Chondrocyte (in vitro differentiated cells): ENCODE results near the gene MEIKIN. TPM values are rescaled to one million over a fixed set of nuclear protein-coding genes. Genes with fewer than 3 reads are reported as not detected.
"Not testable (repeated sequence)": the region's sequence is repeated elsewhere in the genome, so short reads cannot be mapped to it uniquely, and the experiment has no call there.

Source experiments
- DNase-seq: peaks from one replicate; pipeline ENCODE4 v3.0.0; 2021; ENCODE audit warnings: mixed read lengths, low spot score
- H3K27ac Mint-ChIP-seq: one replicate; pipeline ENCODE4 v1.8.0; 2021; ENCODE audit warnings: mild to moderate bottlenecking, moderate library complexity, mixed read lengths; ENCODE audit not compliant: unreplicated experiment
- H3K27me3 Mint-ChIP-seq: 2 replicates; pipeline ENCODE4 v1.8.0; 2021; ENCODE audit warnings: low read depth, mixed read lengths
- H3K36me3 Mint-ChIP-seq: 2 replicates; pipeline ENCODE4 v1.8.0; 2021; ENCODE audit warnings: low read depth, mixed read lengths
- H3K4me1 Mint-ChIP-seq: 2 replicates; pipeline ENCODE4 v1.8.0; 2021; ENCODE audit warnings: low read depth, mild to moderate bottlenecking, mixed read lengths
- H3K4me3 Mint-ChIP-seq: one replicate; pipeline ENCODE4 v1.8.0; 2021; ENCODE audit warnings: mild to moderate bottlenecking, moderate library complexity, mixed read lengths; ENCODE audit not compliant: unreplicated experiment
- H3K9me3 Mint-ChIP-seq: 2 replicates; pipeline ENCODE4 v1.8.0; 2021; ENCODE audit warnings: low read depth, mixed read lengths
- total RNA-seq: library from RNA; stranded (reverse); gene quantifications from 3 replicates; pipeline ENCODE4 v1.2.1, GENCODE V29; 2021
- TF ChIP-seq, protein P1 (sequence below): fragments of 200-600 bp; sonication (generic); IDR thresholded peaks from 2 replicates; pipeline ENCODE4 v1.5.0; 2021; ENCODE audit warnings: antibody characterized with exemption, mild to moderate bottlenecking, moderate library complexity

MEIKIN gene
- total RNA-seq, 1 donor from 2014 or later: not detected

DNA sequence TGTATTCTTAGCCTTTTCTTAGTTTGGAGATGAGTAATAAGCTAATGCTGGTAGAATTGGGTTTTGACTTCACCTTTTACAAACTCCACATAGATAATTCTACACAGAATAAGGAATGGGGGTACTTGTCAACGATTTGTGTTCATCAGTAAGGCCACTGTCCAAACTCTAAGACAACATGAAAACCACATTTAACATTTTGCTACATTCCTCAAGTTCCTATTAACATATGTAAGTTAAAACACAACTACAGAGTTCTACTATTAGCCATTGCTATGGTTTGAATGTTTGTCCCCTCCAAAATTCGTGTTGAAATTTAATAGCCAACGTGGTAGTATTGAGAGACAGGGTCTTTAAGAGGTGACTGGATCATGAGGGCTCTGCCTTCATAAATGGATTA, 31.9 kb downstream of the MEIKIN start:
- H3K4me3 Mint-ChIP-seq: no peak overlapping the region
- TF ChIP-seq, protein P1, sequence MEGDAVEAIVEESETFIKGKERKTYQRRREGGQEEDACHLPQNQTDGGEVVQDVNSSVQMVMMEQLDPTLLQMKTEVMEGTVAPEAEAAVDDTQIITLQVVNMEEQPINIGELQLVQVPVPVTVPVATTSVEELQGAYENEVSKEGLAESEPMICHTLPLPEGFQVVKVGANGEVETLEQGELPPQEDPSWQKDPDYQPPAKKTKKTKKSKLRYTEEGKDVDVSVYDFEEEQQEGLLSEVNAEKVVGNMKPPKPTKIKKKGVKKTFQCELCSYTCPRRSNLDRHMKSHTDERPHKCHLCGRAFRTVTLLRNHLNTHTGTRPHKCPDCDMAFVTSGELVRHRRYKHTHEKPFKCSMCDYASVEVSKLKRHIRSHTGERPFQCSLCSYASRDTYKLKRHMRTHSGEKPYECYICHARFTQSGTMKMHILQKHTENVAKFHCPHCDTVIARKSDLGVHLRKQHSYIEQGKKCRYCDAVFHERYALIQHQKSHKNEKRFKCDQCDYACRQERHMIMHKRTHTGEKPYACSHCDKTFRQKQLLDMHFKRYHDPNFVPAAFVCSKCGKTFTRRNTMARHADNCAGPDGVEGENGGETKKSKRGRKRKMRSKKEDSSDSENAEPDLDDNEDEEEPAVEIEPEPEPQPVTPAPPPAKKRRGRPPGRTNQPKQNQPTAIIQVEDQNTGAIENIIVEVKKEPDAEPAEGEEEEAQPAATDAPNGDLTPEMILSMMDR: no peak
- H3K27ac Mint-ChIP-seq: no peak overlapping the region
- no peaks in the 10 kb centered on the region for H3K4me1 Mint-ChIP-seq
- H3K9me3 Mint-ChIP-seq: peaks cover 11% of the 10 kb centered on the region
- peaks cover 26% of the 10 kb centered on the region for H3K27me3 Mint-ChIP-seq
- no peaks in the 10 kb centered on the region for H3K36me3 Mint-ChIP-seq
- DNase-seq: no peak

GRCh38 chr5:131906668-131907067, 38.8 kb downstream of the MEIKIN start:
- Mint-ChIP-seq H3K27ac (no peak overlapping the region), H3K9me3 (peaks cover 51% of the 10 kb centered on the region), H3K36me3 (no peaks in the 10 kb centered on the region), H3K4me1 (no peaks in the 10 kb centered on the region), H3K4me3 (no peak overlapping the region), H3K27me3 (peaks cover 26% of the 10 kb centered on the region)
- TF ChIP-seq, protein P1: no peak
- DNase-seq: no peak

- H3K36me3 Mint-ChIP-seq, H3K27ac Mint-ChIP-seq, H3K27me3 Mint-ChIP-seq, H3K4me1 Mint-ChIP-seq, DNase-seq, H3K4me3 Mint-ChIP-seq: not testable (repeated sequence)
- H3K9me3 Mint-ChIP-seq: peaks cover 41% of the 10 kb centered on the region
Observed at GRCh38 chr5:131902266-131902665, 43.2 kb downstream of the MEIKIN start.

DNA sequence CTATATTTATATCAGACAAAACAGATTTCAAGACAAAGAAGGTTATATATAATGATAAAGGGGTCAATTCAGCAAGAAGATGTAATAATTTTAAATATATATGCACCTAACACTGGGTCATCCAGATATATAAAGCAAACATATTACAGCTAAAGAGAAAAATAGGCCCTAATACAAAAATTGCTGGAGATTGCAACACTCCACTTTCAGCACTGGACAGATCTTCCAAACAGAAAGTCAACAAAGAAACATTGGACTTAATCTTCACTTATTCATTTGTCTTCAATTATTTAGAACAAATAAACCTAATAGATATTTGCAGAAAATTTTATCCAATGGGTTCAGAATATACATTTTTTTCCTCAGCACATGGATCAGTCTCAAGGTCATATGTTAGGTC, 45.8 kb downstream of the MEIKIN start:
- DNase-seq: no peak
- peaks cover 4% of the 10 kb centered on the region for H3K27me3 Mint-ChIP-seq
- peaks cover 7% of the 10 kb centered on the region for H3K36me3 Mint-ChIP-seq
- H3K4me3 Mint-ChIP-seq: no peak overlapping the region
- H3K9me3 Mint-ChIP-seq: peaks cover 45% of the 10 kb centered on the region
- TF ChIP-seq, protein P1: no peak
- no peak overlapping the region for H3K27ac Mint-ChIP-seq
- H3K4me1 Mint-ChIP-seq: no peaks in the 10 kb centered on the region

DNA sequence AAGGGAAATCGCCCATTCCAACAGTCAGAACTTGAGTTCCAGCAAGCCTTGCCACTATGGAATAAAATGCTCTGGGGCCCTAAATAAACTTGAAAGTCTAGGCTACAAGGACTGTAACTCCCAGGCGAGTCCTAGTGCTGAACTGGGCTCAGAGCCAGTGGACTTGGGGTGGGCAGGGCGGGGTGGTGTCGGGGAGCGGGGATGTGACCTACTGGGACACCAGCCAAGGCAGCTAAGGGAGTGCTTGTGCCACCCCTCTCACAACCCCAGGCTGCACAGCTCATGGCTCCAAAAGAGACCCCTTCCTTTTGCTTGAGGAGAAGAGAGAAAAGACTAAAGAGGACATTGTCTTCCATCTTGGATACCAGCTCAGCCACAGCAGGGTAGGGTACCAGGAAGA, 61.5 kb downstream of the MEIKIN start:
- peaks cover 5% of the 10 kb centered on the region for H3K9me3 Mint-ChIP-seq
- no peaks in the 10 kb centered on the region for H3K4me1 Mint-ChIP-seq
- H3K27me3 Mint-ChIP-seq: peaks cover 15% of the 10 kb centered on the region
- TF ChIP-seq, protein P1: no peak
- DNase-seq: no peak
- no peak overlapping the region for H3K27ac Mint-ChIP-seq
- H3K36me3 Mint-ChIP-seq: no peaks in the 10 kb centered on the region
- no peak overlapping the region for H3K4me3 Mint-ChIP-seq

- peaks cover 5% of the 10 kb centered on the region for H3K27me3 Mint-ChIP-seq
- DNase-seq: no peak
- peaks cover 3% of the 10 kb centered on the region for H3K9me3 Mint-ChIP-seq
- H3K4me1 Mint-ChIP-seq: no peaks in the 10 kb centered on the region
- H3K4me3 Mint-ChIP-seq: no peak overlapping the region
- TF ChIP-seq, protein P1: no peak
- H3K36me3 Mint-ChIP-seq: no peaks in the 10 kb centered on the region
- H3K27ac Mint-ChIP-seq: no peak overlapping the region
Observed at GRCh38 chr5:131879705-131880104, 65.8 kb downstream of the MEIKIN start.
